CD8-positive, alpha-beta memory T cell (primary cell): ENCODE data around the gene AKAP6. TPM values are rescaled to one million over a fixed set of nuclear protein-coding genes. Genes with fewer than 3 reads are reported as not detected.

Experiments
- CTCF ChIA-PET: fragments of 350-600 bp; sonication (Branson Sonifier 250); formaldehyde crosslinking; loops from one replicate; lab custom pipeline; 2021; ENCODE audit warnings: antibody characterized with exemption; lab: Charles Lee
- POLR2A ChIA-PET: fragments of 350-600 bp; sonication (Branson Sonifier 250); formaldehyde crosslinking; loops from one replicate; lab custom pipeline; 2021; ENCODE audit warnings: antibody characterized with exemption; lab: Charles Lee
- DNase-seq, 5 donors: peaks; one replicate each; pipeline versions ENCODE4 v3.0.0 to v3.0.0-alpha.2; 2020 to 2022; ENCODE audit warnings: mixed read lengths in 1 of 5
- H3K27ac ChIP-seq: one replicate; pipeline ENCODE4 v1.7.0; 2013; ENCODE audit warnings: low read depth, mild to moderate bottlenecking, low read length, moderate library complexity
- H3K27me3 ChIP-seq: 2 replicates; pipeline ENCODE4 v1.7.0; 2013; ENCODE audit warnings: low read length, mild to moderate bottlenecking; ENCODE audit not compliant: insufficient read depth, poor library complexity, severe bottlenecking
- H3K36me3 ChIP-seq: 2 replicates; pipeline ENCODE4 v1.7.0; 2013; ENCODE audit warnings: mild to moderate bottlenecking, low read length, moderate library complexity; ENCODE audit not compliant: insufficient read depth
- H3K4me1 ChIP-seq: 2 replicates; pipeline ENCODE4 v1.7.0; 2013; ENCODE audit warnings: mild to moderate bottlenecking, low read length, moderate library complexity; ENCODE audit not compliant: insufficient read depth
- H3K4me3 ChIP-seq: 2 replicates; pipeline ENCODE4 v1.7.0; 2013; ENCODE audit warnings: mild to moderate bottlenecking, low read length
- H3K9me3 ChIP-seq: 2 replicates; pipeline ENCODE4 v1.7.0; 2013; ENCODE audit warnings: mild to moderate bottlenecking, low read length
- H3K27ac Mint-ChIP-seq, 8 donors: one replicate each; pipeline ENCODE4 v1.8.0; 2020 to 2021; ENCODE audit warnings: mixed read lengths in 8 of 8, mild to moderate bottlenecking in 6 of 8, inconsistent platforms in 3 of 8, moderate library complexity in 3 of 8
- H3K27me3 Mint-ChIP-seq, 2 donors: one replicate each; pipeline ENCODE4 v1.8.0; 2020 to 2021; ENCODE audit warnings: mixed read lengths in 2 of 2, mild to moderate bottlenecking in 1 of 2, moderate library complexity in 1 of 2
- H3K36me3 Mint-ChIP-seq, 3 donors: one replicate each; pipeline ENCODE4 v1.8.0; 2020 to 2021; ENCODE audit warnings: mixed read lengths in 3 of 3, inconsistent platforms in 1 of 3, mild to moderate bottlenecking in 1 of 3
- H3K4me1 Mint-ChIP-seq, 3 donors: one replicate each; pipeline ENCODE4 v1.8.0; 2020 to 2021; ENCODE audit warnings: mixed read lengths in 3 of 3, inconsistent platforms in 1 of 3, mild to moderate bottlenecking in 1 of 3
- H3K4me3 Mint-ChIP-seq, 7 donors: one replicate each; pipeline ENCODE4 v1.8.0; 2020 to 2021; ENCODE audit warnings: mixed read lengths in 7 of 7, mild to moderate bottlenecking in 6 of 7, moderate library complexity in 4 of 7, inconsistent platforms in 2 of 7
- H3K9me3 Mint-ChIP-seq, 5 donors: one replicate each; pipeline ENCODE4 v1.8.0; 2020 to 2022; ENCODE audit warnings: mixed read lengths in 5 of 5, mild to moderate bottlenecking in 3 of 5, moderate library complexity in 2 of 5, inconsistent platforms in 1 of 5
- polyA plus RNA-seq: library from polyadenylated mRNA; unstranded; fragments of 300-500 nt; fragmentation: Illumina TruSeq; gene quantifications from one replicate; pipeline ENCODE4 v1.2.3, GENCODE V29; 2021
- total RNA-seq, 2 experiments: library from RNA; stranded (reverse); gene quantifications; one replicate each; pipeline ENCODE4 v1.2.3, GENCODE V29; 2021

The AKAP6 gene
- total and polyA plus RNA-seq, 3 experiments from 2014 or later, result 0.49 to 1.5 (median 1.4) TPM

- Mint-ChIP-seq H3K9me3 (peaks cover 0 to 2% (median 0%) of the 10 kb centered on the region in 5 donors), H3K27ac (no peak overlapping the region), H3K4me1 (no peaks in the 10 kb centered on the region), H3K27me3 (peaks cover 4 to 7% of the 10 kb centered on the region in 2 donors), H3K4me3 (no peak overlapping the region), H3K36me3 (no peaks in the 10 kb centered on the region)
- H3K36me3 ChIP-seq, result no peaks in the 10 kb centered on the region
- H3K27ac ChIP-seq, result no peak overlapping the region
- ChIA-PET POLR2A (no interaction called here), CTCF (no interaction called here)
- H3K4me1 ChIP-seq, result no peaks in the 10 kb centered on the region
- no peak for DNase-seq
- H3K9me3 ChIP-seq, result no peaks in the 10 kb centered on the region
- no peaks in the 10 kb centered on the region for H3K27me3 ChIP-seq
- no peak overlapping the region for H3K4me3 ChIP-seq
Measured at GRCh38 chr14:32306549-32306948, 22.5 kb upstream of the AKAP6 start.

- H3K4me1 Mint-ChIP-seq, result no peaks in the 10 kb centered on the region
- Histone ChIP-seq H3K27me3 (no peaks in the 10 kb centered on the region), H3K9me3 (no peaks in the 10 kb centered on the region), H3K4me1 (no peaks in the 10 kb centered on the region), H3K4me3 (no peak overlapping the region), H3K27ac (no peak overlapping the region), H3K36me3 (no peaks in the 10 kb centered on the region)
- H3K27ac Mint-ChIP-seq, result no peak overlapping the region
- peak overlapping the region in 1 of 7 donors; percentile 8 for H3K4me3 Mint-ChIP-seq
- H3K36me3 Mint-ChIP-seq, result no peaks in the 10 kb centered on the region
- ChIA-PET CTCF (no interaction called here), POLR2A (no interaction called here)
- peaks cover 4 to 7% of the 10 kb centered on the region in 2 donors for H3K27me3 Mint-ChIP-seq
- DNase-seq, result no peak
- H3K9me3 Mint-ChIP-seq, result peaks cover 0 to 2% (median 0%) of the 10 kb centered on the region in 5 donors
Measured at GRCh38 chr14:32307881-32308582, 21.1 kb upstream of the AKAP6 start.

DNA sequence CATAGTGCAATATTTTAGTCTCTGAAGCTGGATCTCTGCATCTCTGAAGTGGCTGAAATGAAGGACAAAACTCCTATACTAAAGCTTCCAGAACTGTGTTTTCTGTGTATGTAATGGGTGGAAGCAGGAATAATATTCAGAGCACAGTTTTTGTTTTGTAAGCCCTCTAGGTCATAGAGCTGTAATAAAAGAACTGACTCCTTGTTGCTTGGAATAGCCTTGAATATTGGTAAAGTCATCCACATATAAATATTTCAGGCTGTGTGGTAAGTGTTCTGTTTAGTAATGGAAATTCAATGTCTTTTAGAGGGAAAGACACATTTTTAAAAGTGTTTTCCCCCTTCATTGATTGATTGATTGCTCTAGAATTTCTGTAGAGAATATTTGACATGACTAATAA lies 18.2 kb upstream of the AKAP6 start:
- Histone ChIP-seq H3K9me3 (no peaks in the 10 kb centered on the region), H3K27me3 (no peaks in the 10 kb centered on the region), H3K36me3 (no peaks in the 10 kb centered on the region), H3K4me1 (no peaks in the 10 kb centered on the region), H3K4me3 (no peak overlapping the region), H3K27ac (no peak overlapping the region)
- no peak for DNase-seq
- Mint-ChIP-seq H3K36me3 (peaks cover 0 to 2% (median 0%) of the 10 kb centered on the region in 3 donors), H3K4me3 (no peak overlapping the region), H3K27me3 (peaks cover 6 to 7% of the 10 kb centered on the region in 2 donors), H3K9me3 (peaks cover 0 to 2% (median 0%) of the 10 kb centered on the region in 5 donors), H3K27ac (no peak overlapping the region), H3K4me1 (no peaks in the 10 kb centered on the region)
- ChIA-PET CTCF (no interaction called here), POLR2A (no interaction called here)

GRCh38 chr14:32311294-32312009 lies 17.6 kb upstream of the AKAP6 start:
- H3K4me3 Mint-ChIP-seq, result no peak overlapping the region
- Histone ChIP-seq H3K36me3 (no peaks in the 10 kb centered on the region), H3K27ac (no peak overlapping the region), H3K27me3 (no peaks in the 10 kb centered on the region), H3K4me3 (no peak overlapping the region), H3K9me3 (no peaks in the 10 kb centered on the region), H3K4me1 (no peaks in the 10 kb centered on the region)
- no peak overlapping the region for H3K27ac Mint-ChIP-seq
- POLR2A ChIA-PET, result no interaction called here
- DNase-seq, result no peak
- peaks cover 6% of the 10 kb centered on the region in 2 donors for H3K27me3 Mint-ChIP-seq
- peaks cover 0 to 2% (median 0%) of the 10 kb centered on the region in 3 donors for H3K36me3 Mint-ChIP-seq
- CTCF ChIA-PET, result no interaction called here
- H3K9me3 Mint-ChIP-seq, result peaks cover 0 to 2% (median 0%) of the 10 kb centered on the region in 5 donors
- H3K4me1 Mint-ChIP-seq, result no peaks in the 10 kb centered on the region

GRCh38 chr14:32312010-32312331 lies 17.1 kb upstream of the AKAP6 start:
- ChIA-PET POLR2A (no interaction called here), CTCF (no interaction called here)
- no peak overlapping the region for H3K4me3 Mint-ChIP-seq
- Histone ChIP-seq H3K4me1 (no peaks in the 10 kb centered on the region), H3K9me3 (no peaks in the 10 kb centered on the region), H3K36me3 (no peaks in the 10 kb centered on the region), H3K27ac (no peak overlapping the region), H3K27me3 (no peaks in the 10 kb centered on the region), H3K4me3 (no peak overlapping the region)
- no peak for DNase-seq
- H3K27ac Mint-ChIP-seq, result no peak overlapping the region
- H3K9me3 Mint-ChIP-seq, result peaks cover 0 to 2% (median 0%) of the 10 kb centered on the region in 5 donors
- H3K4me1 Mint-ChIP-seq, result no peaks in the 10 kb centered on the region
- H3K27me3 Mint-ChIP-seq, result peaks cover 5 to 10% of the 10 kb centered on the region in 2 donors
- peaks cover 0 to 2% (median 0%) of the 10 kb centered on the region in 3 donors for H3K36me3 Mint-ChIP-seq

DNA sequence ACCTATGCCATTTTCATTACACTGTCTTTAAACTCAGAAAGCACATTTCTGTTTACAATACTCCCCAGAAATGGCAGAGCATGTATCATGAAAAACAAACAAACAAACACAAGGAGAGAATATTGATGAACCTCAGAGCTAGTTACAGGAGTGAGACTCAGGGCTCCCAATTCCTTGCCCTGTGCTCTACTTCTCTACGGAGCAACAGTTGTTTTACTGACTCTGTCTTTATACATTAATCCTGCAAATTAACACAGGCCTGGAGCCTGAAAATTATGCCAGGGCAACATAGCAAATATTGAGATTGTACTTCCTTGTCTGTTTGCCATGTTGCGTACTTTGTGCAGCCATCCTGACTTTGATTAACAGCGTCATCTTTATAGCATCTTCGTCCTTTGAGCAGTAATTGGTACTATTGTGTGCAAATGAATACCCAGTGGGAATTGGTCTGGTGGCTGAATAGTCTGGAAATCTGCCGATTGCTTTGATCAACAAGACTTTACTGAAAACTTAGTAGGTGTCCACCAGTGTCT lies 15.2 kb upstream of the AKAP6 start:
- ChIA-PET POLR2A (no interaction called here), CTCF (no interaction called here)
- Mint-ChIP-seq H3K4me3 (no peak overlapping the region), H3K4me1 (no peaks in the 10 kb centered on the region), H3K27me3 (peaks cover 9 to 20% of the 10 kb centered on the region in 2 donors), H3K36me3 (peaks cover 0 to 2% (median 0%) of the 10 kb centered on the region in 3 donors), H3K9me3 (peaks cover 0 to 3% (median 0%) of the 10 kb centered on the region in 5 donors), H3K27ac (no peak overlapping the region)
- Histone ChIP-seq H3K27ac (no peak overlapping the region), H3K9me3 (no peaks in the 10 kb centered on the region), H3K4me3 (no peak overlapping the region), H3K36me3 (no peaks in the 10 kb centered on the region), H3K27me3 (no peaks in the 10 kb centered on the region), H3K4me1 (no peaks in the 10 kb centered on the region)
- no peak for DNase-seq

DNA sequence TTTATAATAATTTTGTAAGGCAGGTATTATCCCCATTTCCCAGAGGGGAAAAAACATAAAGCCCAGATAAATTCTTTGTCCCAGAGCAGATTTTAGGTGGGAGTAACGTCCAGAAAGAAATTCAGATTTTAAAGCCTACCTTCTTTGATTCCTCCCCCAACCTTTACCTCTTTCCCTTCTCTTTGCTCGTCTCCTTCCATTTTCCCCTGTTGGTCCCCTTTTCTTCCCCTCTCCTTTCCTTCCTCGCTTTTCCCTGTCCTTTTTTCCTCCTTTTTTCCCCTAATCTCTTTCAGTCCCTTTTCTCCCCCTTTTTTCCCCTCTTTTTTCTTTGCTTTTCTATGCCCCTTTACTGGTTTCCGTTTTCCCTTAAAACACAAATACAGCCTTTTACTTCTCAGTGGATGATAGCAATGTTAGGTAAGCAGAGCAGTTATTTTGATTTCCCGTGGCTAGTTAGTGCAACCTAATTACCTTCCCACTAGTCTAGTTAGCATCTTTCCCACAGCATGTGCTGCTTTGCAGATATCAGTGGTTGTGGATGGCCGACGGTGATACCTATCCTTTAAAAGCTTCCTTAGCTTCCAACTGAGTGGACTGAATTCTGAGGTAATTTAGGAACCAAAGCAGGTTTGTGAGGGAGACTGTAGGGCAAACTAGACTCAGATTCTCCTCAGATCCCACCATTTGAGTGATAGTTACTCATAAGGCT lies 10.9 kb upstream of the AKAP6 start:
- H3K27ac Mint-ChIP-seq, result no peak overlapping the region
- POLR2A ChIA-PET, result no interaction called here
- peaks cover 0 to 3% (median 0%) of the 10 kb centered on the region in 5 donors for H3K9me3 Mint-ChIP-seq

More for the DNA sequence above, 10.9 kb upstream of the AKAP6 start:
- peaks cover 0 to 3% (median 2%) of the 10 kb centered on the region in 3 donors for H3K36me3 Mint-ChIP-seq
- Histone ChIP-seq H3K4me1 (no peaks in the 10 kb centered on the region), H3K9me3 (no peaks in the 10 kb centered on the region), H3K27ac (no peak overlapping the region), H3K36me3 (no peaks in the 10 kb centered on the region), H3K4me3 (no peak overlapping the region), H3K27me3 (no peaks in the 10 kb centered on the region)
- H3K4me1 Mint-ChIP-seq, result no peaks in the 10 kb centered on the region
- H3K27me3 Mint-ChIP-seq, result peaks cover 9 to 24% of the 10 kb centered on the region in 2 donors
- H3K4me3 Mint-ChIP-seq, result no peak overlapping the region
- no peak for DNase-seq
- CTCF ChIA-PET, result no interaction called here
